ENCODE measurements around the gene RNF43.
A peak's percentile ranks its signal among the peaks of the same experiment; 100 is the strongest.

RNF43 gene

DNA sequence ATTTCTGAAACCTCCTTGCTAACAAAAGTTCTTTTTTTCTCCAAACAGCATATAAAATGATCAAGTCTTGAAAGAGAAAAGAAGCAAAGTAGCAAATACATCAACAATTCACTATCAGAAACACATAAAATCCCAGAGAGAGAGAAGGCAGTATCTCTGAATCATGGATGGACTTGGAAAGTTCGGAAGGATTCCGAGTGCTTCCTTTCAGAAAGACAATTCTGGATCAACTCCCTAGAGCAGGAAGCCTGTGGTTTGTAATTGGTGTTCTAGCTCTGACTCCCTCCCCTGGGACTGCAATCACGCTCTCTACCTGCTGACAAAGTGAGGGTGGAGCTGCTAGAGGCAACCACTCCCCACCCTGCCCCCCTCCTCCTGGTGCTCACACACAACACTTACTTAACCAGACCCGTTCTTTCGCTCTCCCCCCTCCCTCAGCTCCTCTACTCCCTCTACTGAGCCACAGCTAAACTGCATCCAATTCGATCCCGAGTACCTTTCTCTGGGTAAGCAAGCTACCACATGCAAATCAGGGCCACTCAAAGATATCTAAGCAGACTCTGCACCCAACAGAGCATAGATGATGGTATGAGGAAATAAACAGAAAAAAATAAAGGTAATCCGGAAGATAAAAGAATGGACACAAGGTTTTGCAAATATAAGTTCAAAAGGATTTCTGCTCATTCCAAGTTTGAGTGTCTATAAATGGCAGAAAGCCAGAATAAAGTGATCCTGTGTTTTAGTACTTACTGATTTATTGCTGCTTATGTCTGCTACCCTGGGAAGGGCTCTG lies at the start of gene RNF43:
Gene RNF43 (minus strand): TSS at position 235 of the 793 bp plus-strand sequence. CDS start 1,957 bp downstream, outside the sequence.
- peak; percentile 91 for DNase-seq (ENCODE audit: low spot score)

DNA sequence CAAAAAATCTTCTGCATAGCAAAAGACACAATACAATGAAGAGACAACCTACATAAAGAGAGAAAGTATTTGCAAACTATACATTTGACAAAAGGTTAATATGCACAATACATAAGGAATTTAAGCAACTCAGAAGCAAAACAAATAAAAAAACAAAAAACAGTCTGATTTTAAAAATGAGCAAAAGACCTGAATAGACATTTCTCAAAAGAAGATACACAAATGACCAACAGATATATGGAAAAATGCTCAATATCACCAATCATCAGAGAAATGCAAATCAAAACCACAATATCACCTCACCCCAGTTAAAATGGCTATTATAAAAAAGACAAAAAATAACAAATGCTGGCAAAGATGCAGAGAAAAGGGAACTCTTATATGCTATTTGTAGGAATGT lies 38.2 kb upstream of the RNF43 start:
- DNase-seq (ENCODE audit: low spot score), result no peak

DNA sequence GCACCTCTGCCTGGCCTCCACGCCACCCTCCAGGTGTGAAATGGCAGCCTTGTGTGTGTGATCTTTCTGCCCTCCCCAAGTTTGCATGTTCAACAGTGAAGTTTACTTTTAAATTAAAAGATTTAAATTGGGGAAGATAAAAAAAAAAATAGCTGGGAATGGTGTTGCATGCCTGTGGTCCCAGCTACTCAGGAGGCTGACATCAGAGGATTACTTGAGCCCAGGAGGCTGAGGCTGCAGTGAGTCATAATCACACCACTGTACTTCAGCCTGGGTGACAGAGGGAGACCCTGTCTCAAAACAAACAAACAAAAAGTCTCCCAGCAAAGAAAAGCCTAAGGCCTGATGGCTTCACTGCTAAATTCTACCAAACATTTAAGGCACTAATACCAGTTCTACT lies 35.4 kb upstream of the RNF43 start:
- no peak for DNase-seq (ENCODE audit: low spot score)

DNA sequence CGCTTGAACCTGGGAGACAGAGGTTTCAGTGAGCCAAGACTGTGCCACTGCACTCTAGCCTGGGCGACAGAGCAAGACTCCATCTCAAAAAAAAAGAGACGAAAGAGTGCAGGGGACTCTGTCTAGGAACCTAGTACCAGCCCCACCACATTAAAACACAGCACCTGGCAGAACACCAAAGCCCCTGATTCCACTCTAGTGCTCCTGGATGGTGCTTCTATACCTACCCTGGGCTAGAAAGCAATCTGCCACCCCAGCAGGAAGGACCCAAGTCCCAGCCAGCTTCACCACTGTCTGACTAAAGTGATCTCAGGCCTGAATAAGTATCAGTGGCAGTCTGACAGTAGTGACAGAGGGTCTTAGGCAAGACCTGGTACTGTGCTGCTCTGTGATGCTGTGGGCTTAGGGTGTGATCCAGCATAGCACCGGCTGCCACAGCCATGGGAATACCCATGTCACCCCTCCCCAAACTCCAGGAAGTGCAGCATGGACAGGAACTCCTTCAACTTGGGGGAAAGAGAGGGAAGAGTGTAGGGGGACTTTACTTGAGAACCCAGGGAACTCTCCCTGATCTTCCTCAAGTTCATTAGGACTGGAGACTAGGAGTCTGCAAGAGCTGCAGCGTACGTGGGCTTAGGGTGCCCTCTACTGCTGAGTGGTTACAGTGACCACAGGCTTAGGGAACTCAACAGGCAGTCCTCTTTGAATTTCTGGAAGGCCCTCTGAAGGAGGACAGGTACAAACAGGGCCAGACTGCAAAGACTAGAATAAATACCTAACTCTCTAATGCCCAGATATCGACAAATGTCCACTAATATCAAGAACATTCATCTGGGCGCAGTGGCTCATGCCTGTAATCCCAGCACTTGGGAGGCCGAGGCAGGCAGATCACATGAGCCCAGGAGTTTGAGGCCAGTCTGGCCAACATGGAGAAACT lies 30.0 kb upstream of the RNF43 start:
- DNase-seq (ENCODE audit: low spot score), result peak; percentile 81

DNA sequence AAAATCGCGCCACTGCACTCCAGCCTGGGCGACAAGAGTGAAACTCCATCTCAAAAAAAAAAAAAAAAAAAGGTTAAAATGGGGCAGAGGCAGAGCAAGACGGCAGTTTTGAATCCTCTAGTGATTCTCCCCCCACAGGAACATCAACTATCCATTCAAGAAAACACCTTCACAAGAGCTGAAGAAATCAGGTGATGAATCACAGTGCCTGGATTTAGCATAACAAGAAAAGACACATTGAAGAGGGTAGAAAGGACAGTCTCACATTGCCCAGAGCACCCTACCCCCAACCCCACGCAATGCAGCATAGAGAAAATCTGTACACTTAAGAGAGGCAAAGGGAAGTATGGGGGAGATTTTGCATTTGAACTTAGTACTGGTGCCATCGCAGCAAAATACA lies 28.8 kb upstream of the RNF43 start:
- no peak for DNase-seq (ENCODE audit: low spot score)

DNA sequence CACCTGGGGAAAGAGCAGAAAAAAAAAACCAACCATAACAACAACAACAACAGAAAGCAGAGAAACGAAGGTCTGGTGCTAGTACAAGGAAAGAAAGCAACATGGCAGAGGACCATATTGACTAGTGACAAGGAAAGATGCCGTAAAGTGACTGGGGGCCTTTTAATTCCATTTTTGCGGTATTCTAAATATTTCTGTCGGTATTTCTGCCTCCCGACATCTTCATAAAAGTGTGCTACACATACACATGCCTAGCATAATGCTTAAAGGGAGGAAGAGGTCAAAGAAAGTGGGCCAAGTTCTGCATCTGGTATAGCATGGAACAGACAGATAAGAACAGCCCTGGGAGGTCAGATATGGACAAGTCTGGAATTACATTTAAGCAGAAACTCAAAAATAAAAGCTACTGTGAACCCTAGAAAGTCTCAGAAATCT lies 19.5 kb upstream of the RNF43 start:
- no peak for DNase-seq (ENCODE audit: low spot score)

DNA sequence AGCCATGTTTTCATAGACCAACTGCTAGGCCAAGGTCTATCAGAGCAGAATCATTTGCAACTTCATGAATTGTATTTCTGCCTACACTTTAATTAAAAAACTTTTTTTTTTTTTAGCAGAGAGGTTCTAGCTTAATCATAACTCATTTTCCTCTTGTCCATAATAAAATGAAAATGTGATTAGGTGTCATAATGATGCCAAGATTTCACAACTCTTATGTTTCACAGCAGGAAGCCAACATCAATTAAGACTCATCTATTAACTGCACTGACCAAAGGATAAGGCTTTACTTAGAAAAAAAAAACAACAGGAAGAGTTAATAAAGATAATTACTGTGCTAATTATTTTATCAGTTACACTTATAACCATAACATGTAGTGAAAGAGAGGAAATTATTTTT lies 18.9 kb upstream of the RNF43 start:
- no peak for DNase-seq (ENCODE audit: low spot score)

DNA sequence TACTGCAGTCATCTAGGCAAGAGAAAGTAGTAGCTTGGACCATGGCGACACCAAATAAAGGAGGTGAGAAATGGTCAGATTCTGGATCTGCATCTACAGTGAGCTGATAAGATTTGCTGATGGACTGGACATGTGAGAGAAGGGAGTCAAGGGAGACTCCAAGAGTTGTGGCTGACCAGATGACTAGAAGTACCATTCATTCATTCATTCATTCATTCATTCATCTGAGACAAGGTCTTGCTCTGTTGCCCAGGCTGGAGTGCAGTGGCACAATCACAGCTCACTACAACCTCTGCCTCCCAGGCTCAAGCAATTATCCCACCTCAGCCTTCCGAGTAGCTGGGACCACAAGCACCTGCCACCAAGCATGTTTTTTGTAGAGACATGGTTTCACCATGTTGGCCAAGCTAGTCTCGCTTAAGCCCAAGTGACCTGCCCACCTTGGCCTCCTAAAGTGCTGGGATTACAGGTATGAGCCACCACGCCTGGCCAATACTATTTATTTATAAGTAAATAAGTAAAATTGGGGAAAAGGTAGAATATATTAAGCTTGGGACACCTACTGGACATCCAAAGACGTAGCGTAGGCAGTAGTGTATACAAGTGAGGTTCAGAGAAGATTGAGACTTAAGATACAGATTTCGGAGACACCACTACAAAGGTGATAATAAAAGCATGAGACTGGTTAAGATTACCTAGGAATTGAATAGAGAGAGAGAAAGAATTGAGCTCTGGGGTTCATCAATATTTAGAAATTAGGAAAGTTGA lies 15.7 kb upstream of the RNF43 start:
- no peak for DNase-seq (ENCODE audit: low spot score)

DNA sequence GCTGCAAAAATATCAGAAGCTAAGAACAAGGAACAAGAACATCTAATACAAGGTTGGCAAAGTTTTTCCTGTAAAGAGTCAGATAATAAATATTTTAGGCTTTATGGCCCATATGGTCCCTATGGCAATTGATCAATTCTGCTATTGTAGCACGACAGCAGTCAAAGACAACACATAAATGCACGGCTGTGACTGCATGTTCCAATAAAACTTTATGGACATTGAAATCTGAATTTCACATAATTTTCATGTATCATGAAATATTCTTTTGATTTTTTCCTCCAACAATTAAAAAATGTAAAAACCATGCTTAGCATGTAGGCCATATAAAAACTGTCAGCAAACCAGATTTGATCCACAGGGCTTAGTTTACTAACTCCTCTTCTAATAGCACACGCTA lies 10.5 kb upstream of the RNF43 start:
- DNase-seq (ENCODE audit: low spot score), result no peak

DNA sequence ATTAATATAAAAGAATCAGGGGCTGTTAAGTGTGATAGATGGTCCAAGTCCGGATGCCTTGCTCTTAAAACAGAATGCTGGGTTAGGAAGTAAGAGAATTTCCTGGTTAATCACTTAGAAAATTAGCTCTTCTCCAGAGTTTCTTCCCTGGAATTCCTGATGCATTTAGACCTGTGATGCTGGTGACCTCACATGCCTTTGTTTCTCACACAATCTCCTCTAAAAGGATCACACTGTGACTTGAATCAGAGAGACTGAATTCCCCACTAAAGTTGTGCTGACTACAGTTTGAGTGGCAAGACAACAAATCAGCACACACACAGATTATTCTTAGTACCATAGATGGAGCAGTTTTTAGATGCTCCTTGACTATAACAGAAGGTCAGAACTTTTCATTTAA lies 4.4 kb upstream of the RNF43 start:
- no peak for DNase-seq (ENCODE audit: low spot score)

DNA sequence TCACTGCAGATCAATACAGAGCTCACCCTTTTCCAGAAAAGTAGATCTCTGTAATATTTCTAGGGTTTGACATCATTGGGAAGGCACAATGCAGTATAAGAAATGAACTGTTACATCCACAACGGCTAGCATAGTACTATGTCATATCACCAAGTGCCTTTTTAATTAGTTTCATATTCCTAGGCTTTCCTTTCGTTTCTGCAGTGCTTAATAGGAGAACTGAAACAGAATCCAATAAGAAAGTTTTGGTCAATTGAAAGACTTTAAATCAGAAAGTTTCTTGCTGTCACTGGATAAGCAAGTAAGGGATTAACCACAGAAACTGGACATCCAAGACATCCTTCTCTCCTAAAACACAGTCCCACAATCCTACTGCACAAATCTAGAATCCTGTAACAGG lies 3.5 kb upstream of the RNF43 start:
- DNase-seq (ENCODE audit: low spot score), result no peak

DNA sequence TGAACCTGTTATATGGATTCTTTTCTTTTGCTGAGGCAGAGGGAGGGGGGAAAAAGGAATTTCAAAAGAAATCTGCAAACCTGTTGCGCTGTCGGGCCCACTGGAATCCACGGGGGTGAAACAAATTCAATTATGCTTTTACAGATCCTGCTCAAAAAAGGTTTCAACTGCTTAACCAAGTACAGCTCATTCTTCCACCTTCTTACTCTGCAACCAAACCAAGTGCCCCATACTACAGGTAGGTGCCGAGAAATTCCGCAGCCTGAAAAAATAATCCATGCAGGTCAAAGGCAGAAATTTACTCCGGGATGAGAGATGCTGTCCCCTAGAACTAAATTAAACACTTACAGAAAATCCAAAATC lies 416 bp downstream of the RNF43 start:
- DNase-seq (ENCODE audit: low spot score), result no peak

DNA sequence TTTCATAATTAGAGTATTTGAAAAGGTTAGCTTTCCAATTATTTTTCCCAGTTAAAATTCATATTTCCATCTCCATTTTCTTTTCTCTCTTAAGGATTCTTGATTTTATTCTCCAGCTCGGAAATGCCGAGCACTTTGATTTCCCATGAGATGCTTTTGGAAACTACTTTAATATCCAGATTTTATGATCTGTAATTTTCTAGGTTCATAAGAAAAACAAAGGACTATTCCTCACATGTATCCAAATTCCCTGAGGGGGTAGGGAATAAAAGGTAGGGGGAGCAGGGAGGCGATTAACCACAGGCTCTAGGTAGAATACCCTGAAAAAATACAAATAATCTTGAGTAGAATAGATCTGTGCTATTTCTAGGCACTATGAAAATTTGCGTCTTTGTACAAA lies 938 bp downstream of the RNF43 start:
- DNase-seq (ENCODE audit: low spot score), result no peak

DNA sequence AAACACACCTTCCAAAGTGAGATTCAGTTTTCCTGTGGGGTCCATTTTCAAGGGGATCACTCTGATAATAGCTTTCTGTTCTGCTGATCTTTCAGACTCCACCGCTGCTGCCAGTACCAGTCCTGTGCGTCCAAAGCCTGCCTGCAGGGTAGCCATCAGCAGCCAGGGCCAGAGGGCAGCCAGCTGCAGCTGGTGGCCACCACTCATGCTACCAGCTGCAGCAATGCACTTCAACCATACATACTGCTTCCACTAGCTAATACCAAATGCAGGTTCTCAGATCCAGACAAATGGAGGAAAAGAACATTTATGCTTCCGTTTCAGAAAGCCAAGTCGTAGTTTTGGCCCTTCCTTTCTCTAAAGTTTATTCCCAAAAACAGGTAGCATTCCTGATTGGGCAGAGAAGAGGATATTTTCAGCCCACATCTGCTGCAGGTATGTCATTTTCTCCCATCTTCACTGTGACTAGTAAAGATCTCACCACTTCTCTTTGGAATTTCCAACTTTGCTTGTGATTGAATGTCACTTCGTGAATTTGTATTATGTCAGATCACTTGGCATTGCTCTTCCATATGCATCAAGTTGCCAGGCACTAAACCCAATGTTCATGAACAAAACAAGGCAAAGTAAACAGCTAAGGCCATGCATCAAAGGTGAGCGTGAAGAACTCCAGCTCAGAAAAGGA lies 1.8 kb downstream of the RNF43 start:
- DNase-seq (ENCODE audit: low spot score), result no peak

DNA sequence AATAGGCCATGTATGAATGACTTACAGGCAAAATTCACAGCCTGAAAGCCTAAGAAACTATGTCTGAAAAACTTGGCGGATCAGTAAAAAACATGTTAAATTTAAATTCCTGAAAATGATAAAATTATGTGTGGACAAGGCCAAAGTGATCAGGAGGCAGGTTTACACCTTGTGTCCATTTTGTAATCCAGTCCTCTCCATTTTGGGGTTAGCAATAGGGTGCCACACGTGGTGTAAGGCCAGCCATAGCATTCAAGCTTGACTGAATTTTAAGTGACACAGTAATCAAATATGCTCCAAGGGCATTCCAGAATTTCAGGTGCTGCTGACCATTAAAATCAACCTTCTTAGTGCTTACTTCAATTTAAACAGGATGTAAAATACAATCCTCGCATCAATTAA lies 2.7 kb downstream of the RNF43 start:
- no peak for DNase-seq (ENCODE audit: low spot score)

DNA sequence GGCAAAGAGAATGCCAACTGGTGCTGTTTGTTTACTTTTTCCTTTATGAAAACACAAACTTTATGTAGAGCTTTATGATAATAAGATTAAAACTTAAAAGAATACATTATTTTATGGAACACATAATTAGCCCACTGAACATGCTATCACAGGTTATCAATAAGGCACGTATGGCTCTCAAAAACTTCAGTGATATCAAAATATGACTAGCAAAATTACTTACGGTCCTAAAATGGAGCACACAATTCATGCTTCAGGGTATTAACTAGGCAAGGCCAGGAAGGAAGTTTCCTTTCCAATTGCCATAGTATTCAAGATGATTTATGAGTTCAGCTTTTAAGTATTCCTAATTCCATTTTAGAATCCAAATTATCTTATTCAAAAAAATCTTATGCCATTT lies 3.6 kb downstream of the RNF43 start:
- no peak for DNase-seq (ENCODE audit: low spot score)

DNA sequence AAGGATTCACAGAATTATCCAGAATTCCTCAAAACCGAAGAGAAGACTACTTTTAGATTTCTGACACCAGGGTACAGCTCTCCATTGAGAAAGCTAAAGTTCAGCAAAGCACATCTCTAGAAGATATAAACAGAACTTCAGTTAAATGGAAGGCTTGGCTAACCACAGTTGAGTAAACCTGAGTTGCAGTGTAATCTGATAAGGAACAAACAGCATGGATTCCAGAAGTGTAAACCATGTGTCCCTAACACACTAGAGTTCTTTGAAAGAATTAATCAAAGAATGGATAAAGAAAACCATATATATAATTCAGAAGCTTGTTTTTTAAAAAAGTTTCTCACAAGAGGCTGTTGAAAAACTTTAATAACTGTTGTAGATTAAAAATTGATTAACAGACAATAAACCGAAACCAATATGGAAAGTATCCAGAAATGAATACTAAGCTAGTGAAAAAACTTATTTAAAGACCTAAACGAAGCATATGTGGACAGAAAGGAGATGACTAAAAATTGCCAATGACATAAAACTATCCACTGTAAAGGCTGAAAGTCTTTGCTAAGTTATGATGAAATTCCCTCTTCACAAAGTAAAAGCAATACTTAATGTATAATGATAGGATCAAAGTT lies 4.3 kb downstream of the RNF43 start:
- DNase-seq (ENCODE audit: low spot score), result no peak

DNA sequence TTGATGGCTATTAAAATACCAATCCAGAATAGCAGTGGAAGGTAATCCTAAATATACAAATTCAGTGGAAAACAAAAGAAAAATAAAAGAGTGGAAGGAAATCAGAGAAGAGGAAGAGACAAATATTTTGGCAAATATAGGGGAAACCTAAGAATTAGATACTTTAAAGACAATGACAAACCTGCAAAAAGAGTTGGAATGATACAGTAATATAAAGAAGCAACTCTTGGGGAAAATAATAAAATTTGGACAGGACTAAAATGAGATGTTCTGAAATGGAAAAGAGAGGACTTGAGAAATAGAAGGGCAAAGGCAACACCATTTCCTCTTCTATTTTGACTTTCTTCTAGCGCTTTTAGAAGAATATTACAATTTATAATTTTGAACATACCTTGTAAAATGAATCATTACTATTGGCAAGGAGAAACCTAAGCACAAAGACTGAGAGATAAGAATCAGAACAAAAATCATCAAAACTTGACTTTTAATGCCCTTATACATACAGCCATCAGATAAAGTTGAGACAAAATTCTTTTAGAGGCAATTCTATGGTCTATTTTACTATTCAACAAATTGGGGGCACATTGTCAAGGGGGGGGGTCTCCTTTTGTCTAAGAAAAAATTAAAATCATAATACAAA lies 5.2 kb downstream of the RNF43 start:
- DNase-seq (ENCODE audit: low spot score), result no peak

DNA sequence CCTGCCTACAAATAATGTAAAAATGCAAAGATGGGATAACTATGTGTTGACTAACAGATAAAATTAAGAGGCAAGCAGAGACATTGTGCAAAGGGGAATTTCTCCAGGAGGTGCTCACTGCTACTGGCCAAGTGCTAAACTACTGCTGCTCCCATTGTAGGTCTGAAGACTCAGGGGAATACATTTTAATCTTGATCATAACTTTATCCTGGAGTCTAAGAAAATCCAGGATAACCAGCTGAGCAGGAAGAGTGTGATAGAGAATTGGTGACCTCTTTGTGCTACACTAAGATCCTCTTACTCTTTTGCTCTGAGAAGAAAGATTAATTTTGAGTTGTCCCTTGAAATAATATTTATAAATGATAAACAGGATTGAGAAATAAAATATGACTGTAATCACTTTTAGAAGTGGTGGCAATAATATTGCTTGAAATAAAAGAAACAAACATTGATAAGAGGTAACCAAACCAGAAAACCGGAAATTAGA lies 5.9 kb downstream of the RNF43 start:
- DNase-seq (ENCODE audit: low spot score), result no peak

DNA sequence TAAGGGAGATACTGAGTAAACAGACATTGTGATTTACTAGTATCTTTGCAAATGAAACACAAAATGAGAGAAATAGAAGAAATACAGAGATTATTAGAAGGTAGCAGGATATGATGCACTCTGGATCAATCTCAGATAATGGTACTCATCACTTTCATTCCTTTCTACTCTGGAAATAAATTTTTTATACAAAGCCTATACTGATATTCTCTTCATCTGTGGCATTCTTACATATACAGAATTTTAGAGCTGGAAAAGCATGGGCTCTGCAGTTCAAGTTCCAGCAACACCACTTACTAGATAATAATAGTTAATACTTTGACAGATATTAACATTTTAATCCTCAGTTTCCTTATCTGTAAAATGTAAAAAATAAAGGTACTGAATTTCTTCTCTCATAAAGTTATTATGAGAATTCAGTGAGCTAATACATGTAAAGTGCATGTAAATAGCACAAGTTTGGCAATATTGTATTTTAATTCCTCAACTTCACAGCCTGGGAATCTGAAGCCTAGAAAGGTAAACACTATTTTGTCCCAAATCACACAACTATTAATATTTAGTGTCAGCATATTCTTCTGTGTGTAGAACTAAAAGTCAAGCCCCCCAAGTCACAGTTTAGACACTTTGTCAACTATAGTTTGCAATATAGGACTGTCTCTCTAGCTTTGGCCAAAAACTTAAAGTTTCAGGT lies 6.5 kb downstream of the RNF43 start:
- no peak for DNase-seq (ENCODE audit: low spot score)
